Stimulated activated CD8-positive, alpha-beta memory T cell treated with anti-CD3 and anti-CD28 coated beads, Interleukin-4, amount 100 ng/mL, for 48 hours (primary cell): ENCODE data around the gene CNN3.

Experiments used
- DNase-seq: peaks from one replicate; pipeline ENCODE4 v3.0.0-alpha.2; 2020

The CNN3 gene

GRCh38 chr1:94922761-94923331, 4.1 kb downstream of the CNN3 start:
- DNase-seq, result no peak

- DNase-seq, result no peak
Measured at GRCh38 chr1:94921977-94922376, 4.9 kb downstream of the CNN3 start.

GRCh38 chr1:94920061-94920460, 6.8 kb downstream of the CNN3 start:
- no peak for DNase-seq

GRCh38 chr1:94919241-94920030, 7.5 kb downstream of the CNN3 start:
- DNase-seq, result no peak

- no peak for DNase-seq
Measured at GRCh38 chr1:94917251-94917650, 9.7 kb downstream of the CNN3 start.

GRCh38 chr1:94912263-94913184, 14.4 kb downstream of the CNN3 start:
- DNase-seq, result no peak

GRCh38 chr1:94909486-94909885, 17.4 kb downstream of the CNN3 start:
- no peak for DNase-seq

GRCh38 chr1:94908965-94909364, 17.9 kb downstream of the CNN3 start:
- no peak for DNase-seq

- no peak for DNase-seq
Measured at GRCh38 chr1:94908190-94908589, 18.7 kb downstream of the CNN3 start.

GRCh38 chr1:94907136-94907535, 19.8 kb downstream of the CNN3 start:
- no peak for DNase-seq

- DNase-seq, result no peak
Measured at GRCh38 chr1:94906382-94906781, 20.5 kb downstream of the CNN3 start.

GRCh38 chr1:94905207-94905606, 21.7 kb downstream of the CNN3 start:
- DNase-seq, result no peak

GRCh38 chr1:94903280-94904009, 23.5 kb downstream of the CNN3 start:
- no peak for DNase-seq

GRCh38 chr1:94901841-94902240, 25.1 kb downstream of the CNN3 start:
- no peak for DNase-seq

- no peak for DNase-seq
Measured at GRCh38 chr1:94899756-94900155, 27.2 kb downstream of the CNN3 start.

GRCh38 chr1:94898491-94899385, 28.2 kb downstream of the CNN3 start:
- DNase-seq, result no peak

- no peak for DNase-seq
Measured at GRCh38 chr1:94895518-94895917, 31.4 kb downstream of the CNN3 start.

GRCh38 chr1:94894630-94895029, 32.3 kb downstream of the CNN3 start:
- DNase-seq, result no peak

GRCh38 chr1:94892604-94893254, 34.2 kb downstream of the CNN3 start:
- DNase-seq, result no peak

GRCh38 chr1:94888201-94888600, 38.7 kb downstream of the CNN3 start:
- DNase-seq, result no peak

- no peak for DNase-seq
Measured at GRCh38 chr1:94887603-94888171, 39.2 kb downstream of the CNN3 start.
